ENCODE results near the gene PPP4R3B. TPM values are rescaled to one million over a fixed set of nuclear protein-coding genes. Genes with fewer than 3 reads are reported as not detected.

The PPP4R3B gene
- total and polyA plus RNA-seq, 2 of the 8 experiments (the other 6 are each of a cell fraction or from before 2014, with no cell fraction given), result 8.5 to 39.1 TPM

GRCh38 chr2:55649211-55649610 is 31.8 kb upstream of the PPP4R3B start:
- CTCF ChIA-PET (ENCODE audit: partially characterized antibody), result interaction anchor here (1.5 kb wide), 1 partner anchor 20 kb away, joined by 3 read pairs; no protein-coding TSS in a partner anchor
- Histone ChIP-seq H3K27ac (ENCODE audit: low read depth, low read length) (no peak overlapping the region), H3K9me3 (ENCODE audit: insufficient read depth in 2 of 2, low read depth in 1 of 2, low read length in 1 of 2) (no peaks in the 10 kb centered on the region), H4K5ac (ENCODE audit: insufficient read length, low read depth, low read length) (no peak overlapping the region), H3K27me3 (replicated peaks in 1 of 4; ENCODE audit: control insufficient read depth in 3 of 4, extremely low read depth in 1 of 4, insufficient read depth in 3 of 4, low read length in 3 of 4) (no peaks in the 10 kb centered on the region), H3K4ac (replicated peaks; ENCODE audit: insufficient read length, low read depth, low read length) (no peak overlapping the region), H2BK20ac (ENCODE audit: low read length) (no peak overlapping the region), H3K14ac (ENCODE audit: insufficient read length) (no peak overlapping the region), H2AK5ac (ENCODE audit: low read depth, low read length) (no peak overlapping the region), H3K4me3 (ENCODE audit: extremely low read depth in 1 of 4, insufficient read depth in 2 of 4, low read depth in 3 of 4, low read length in 4 of 4) (no peak overlapping the region), H3K23me2 (ENCODE audit: low read depth, low read length) (no peaks in the 10 kb centered on the region), H4K91ac (replicated peaks; ENCODE audit: insufficient read length, low read length) (no peak overlapping the region), H3K79me2 (ENCODE audit: control insufficient read depth in 1 of 2, insufficient read depth in 2 of 2, low read length in 2 of 2) (no peaks in the 10 kb centered on the region), H3K9ac (replicated peaks in 1 of 4; ENCODE audit: extremely low read depth in 1 of 4, low read depth in 3 of 4, low read length in 3 of 4) (no peak overlapping the region), H3K79me1 (ENCODE audit: low read depth, low read length) (no peaks in the 10 kb centered on the region), H4K8ac (ENCODE audit: extremely low read depth, insufficient read depth, low read length) (no peak overlapping the region), H2BK120ac (replicated peaks; ENCODE audit: low read depth, low read length) (no peak overlapping the region), H2AFZ (ENCODE audit: low read length) (no peak overlapping the region), H2BK5ac (ENCODE audit: low read depth, low read length) (no peak overlapping the region), H3K4me2 (ENCODE audit: insufficient read depth in 1 of 2, low read depth in 2 of 2, low read length in 2 of 2) (no peak overlapping the region), H4K20me1 (replicated peaks in 1 of 2; ENCODE audit: control insufficient read depth in 1 of 2, insufficient read depth in 2 of 2, low read length in 2 of 2) (no peaks in the 10 kb centered on the region), H3K23ac (ENCODE audit: insufficient read length) (no peak overlapping the region), H2BK12ac (ENCODE audit: low read depth, low read length) (no peak overlapping the region), H3K4me1 (replicated peaks in 1 of 4; ENCODE audit: control insufficient read depth in 3 of 4, insufficient read depth in 4 of 4, low read length in 3 of 4) (no peaks in the 10 kb centered on the region), H3K18ac (ENCODE audit: extremely low read depth, low read length) (no peak overlapping the region), H3K36me3 (ENCODE audit: control insufficient read depth in 2 of 4, insufficient read depth in 4 of 4, low read length in 3 of 4) (peaks cover 4 to 44% (median 26%) of the 10 kb centered on the region in 4 experiments; a peak in 7 of 8 replicates), H3K56ac (replicated peaks; ENCODE audit: insufficient read length, low read depth, low read length) (no peak overlapping the region), H2BK15ac (ENCODE audit: low read length) (no peak overlapping the region)
- no peak for DNase-seq (ENCODE audit: low read depth in 1 of 2, low spot score in 2 of 2)
- POLR2A ChIA-PET (ENCODE audit: partially characterized antibody), result no interaction called here
- FAIRE-seq, result no peak
- 95% methylated on average over 1 of the region's 1 CpG; no CpG with 5 or more reads in 1 of the 2 experiments for WGBS, 2 experiments (ENCODE audit: extremely low coverage in 1 of 2, insufficient coverage in 1 of 2, insufficient read length in 1 of 2, insufficient replicate concordance in 2 of 2, low coverage in 1 of 2, low lambda C conversion rate in 2 of 2, missing lambda C conversion rate in 1 of 2)
- no peak for TF ChIP-seq CEBPB (IDR thresholded peaks at IDR 0.05; ENCODE audit: low read depth, low read length)
- TF ChIP-seq ATF2 (IDR thresholded peaks at IDR 0.05; ENCODE audit: low read length), result no peak
- TF ChIP-seq MAFK (IDR thresholded peaks at IDR 0.05; ENCODE audit: low read depth, low read length), result no peak
- TF ChIP-seq RFX5 (IDR thresholded peaks at IDR 0.05; ENCODE audit: borderline replicate concordance, low read depth, low read length), result no peak
- no peak for TF ChIP-seq YY1 (IDR thresholded peaks at IDR 0.05; ENCODE audit: low read depth, low read length)
- TF ChIP-seq SUZ12 (IDR thresholded peaks at IDR 0.05; ENCODE audit: low read length), result no peak
- no peak for TF ChIP-seq KDM5A (IDR thresholded peaks at IDR 0.05; ENCODE audit: low read length)
- no peak for TF ChIP-seq BACH1 (IDR thresholded peaks at IDR 0.05; ENCODE audit: low read length)
- TF ChIP-seq EP300 (IDR thresholded peaks at IDR 0.05; ENCODE audit: borderline replicate concordance in 1 of 2, low read depth in 2 of 2, low read length in 2 of 2), result no peak
- no peak for TF ChIP-seq ASH2L (IDR thresholded peaks at IDR 0.05; ENCODE audit: low read length)
- no peak for TF ChIP-seq ZNF274 (IDR thresholded peaks at IDR 0.05; ENCODE audit: borderline replicate concordance, extremely low read depth, low read length)
- no peak for TF ChIP-seq MAX (IDR thresholded peaks at IDR 0.05)
